ENCODE data around the gene GAB2.
"Not testable (repeated sequence)": the region's sequence is repeated elsewhere in the genome, so short reads cannot be mapped to it uniquely, and the experiment has no call there.

The GAB2 gene

GRCh38 chr11:78276311-78276710 lies 141.3 kb downstream of the GAB2 start:
- Histone ChIP-seq H3K36me3 (ENCODE audit: insufficient read depth, low read length) (no peaks in the 10 kb centered on the region), H3K4me3 (ENCODE audit: low read depth, low read length) (no peak overlapping the region), H3K27ac (ENCODE audit: low read depth, low read length) (no peak overlapping the region), H2AFZ (ENCODE audit: low read length, unreplicated experiment) (no peak overlapping the region), H3K4me1 (ENCODE audit: control insufficient read depth, insufficient read depth, low read length, unreplicated experiment) (peaks cover 4% of the 10 kb centered on the region), H3K79me2 (ENCODE audit: control insufficient read depth, insufficient read depth, low read length, unreplicated experiment) (no peaks in the 10 kb centered on the region), H3K27me3 (ENCODE audit: insufficient read depth, low read length) (no peaks in the 10 kb centered on the region)

- Histone ChIP-seq H3K27me3 (ENCODE audit: insufficient read depth, low read length) (no peaks in the 10 kb centered on the region), H3K79me2 (ENCODE audit: control insufficient read depth, insufficient read depth, low read length, unreplicated experiment) (no peaks in the 10 kb centered on the region)
Observed at GRCh38 chr11:78274739-78275138, 142.9 kb downstream of the GAB2 start.

GRCh38 chr11:78272625-78273269 lies 144.9 kb downstream of the GAB2 start:
- H3K27ac ChIP-seq (ENCODE audit: low read depth, low read length); H3K4me3 ChIP-seq (ENCODE audit: low read depth, low read length); H2AFZ ChIP-seq (ENCODE audit: low read length, unreplicated experiment); H3K4me1 ChIP-seq (ENCODE audit: control insufficient read depth, insufficient read depth, low read length, unreplicated experiment); H3K79me2 ChIP-seq (ENCODE audit: control insufficient read depth, insufficient read depth, low read length, unreplicated experiment); H3K36me3 ChIP-seq (ENCODE audit: insufficient read depth, low read length); H3K27me3 ChIP-seq (ENCODE audit: insufficient read depth, low read length): not testable (repeated sequence)

More at GRCh38 chr11:78274739-78275138, 142.9 kb downstream of the GAB2 start:
- H3K4me3 ChIP-seq (ENCODE audit: low read depth, low read length), result no peak overlapping the region
- H3K4me1 ChIP-seq (ENCODE audit: control insufficient read depth, insufficient read depth, low read length, unreplicated experiment), result peaks cover 4% of the 10 kb centered on the region
- no peak overlapping the region for H3K27ac ChIP-seq (ENCODE audit: low read depth, low read length)
- no peak overlapping the region for H2AFZ ChIP-seq (ENCODE audit: low read length, unreplicated experiment)
- H3K36me3 ChIP-seq (ENCODE audit: insufficient read depth, low read length), result no peaks in the 10 kb centered on the region

GRCh38 chr11:78271801-78272200 lies 145.8 kb downstream of the GAB2 start:
- H3K27me3 ChIP-seq (ENCODE audit: insufficient read depth, low read length); H3K79me2 ChIP-seq (ENCODE audit: control insufficient read depth, insufficient read depth, low read length, unreplicated experiment); H2AFZ ChIP-seq (ENCODE audit: low read length, unreplicated experiment); H3K4me1 ChIP-seq (ENCODE audit: control insufficient read depth, insufficient read depth, low read length, unreplicated experiment); H3K4me3 ChIP-seq (ENCODE audit: low read depth, low read length); H3K36me3 ChIP-seq (ENCODE audit: insufficient read depth, low read length); H3K27ac ChIP-seq (ENCODE audit: low read depth, low read length): not testable (repeated sequence)

GRCh38 chr11:78270971-78271370 lies 146.6 kb downstream of the GAB2 start:
- Histone ChIP-seq H3K79me2 (ENCODE audit: control insufficient read depth, insufficient read depth, low read length, unreplicated experiment) (no peaks in the 10 kb centered on the region), H3K36me3 (ENCODE audit: insufficient read depth, low read length) (no peaks in the 10 kb centered on the region), H3K27ac (ENCODE audit: low read depth, low read length) (no peak overlapping the region), H3K4me1 (ENCODE audit: control insufficient read depth, insufficient read depth, low read length, unreplicated experiment) (peaks cover 5% of the 10 kb centered on the region), H3K4me3 (ENCODE audit: low read depth, low read length) (no peak overlapping the region), H2AFZ (ENCODE audit: low read length, unreplicated experiment) (no peak overlapping the region), H3K27me3 (ENCODE audit: insufficient read depth, low read length) (no peaks in the 10 kb centered on the region)

- Histone ChIP-seq H3K27ac (ENCODE audit: low read depth, low read length) (no peak overlapping the region), H3K36me3 (ENCODE audit: insufficient read depth, low read length) (no peaks in the 10 kb centered on the region), H3K4me3 (ENCODE audit: low read depth, low read length) (no peak overlapping the region), H2AFZ (ENCODE audit: low read length, unreplicated experiment) (no peak overlapping the region), H3K79me2 (ENCODE audit: control insufficient read depth, insufficient read depth, low read length, unreplicated experiment) (no peaks in the 10 kb centered on the region), H3K27me3 (ENCODE audit: insufficient read depth, low read length) (no peaks in the 10 kb centered on the region), H3K4me1 (ENCODE audit: control insufficient read depth, insufficient read depth, low read length, unreplicated experiment) (peaks cover 10% of the 10 kb centered on the region)
Observed at GRCh38 chr11:78269806-78270205, 147.8 kb downstream of the GAB2 start.

- Histone ChIP-seq H3K27me3 (ENCODE audit: insufficient read depth, low read length) (no peaks in the 10 kb centered on the region), H3K27ac (ENCODE audit: low read depth, low read length) (no peak overlapping the region; the same call in 1 of the 2 replicates), H3K36me3 (ENCODE audit: insufficient read depth, low read length) (no peaks in the 10 kb centered on the region), H3K79me2 (ENCODE audit: control insufficient read depth, insufficient read depth, low read length, unreplicated experiment) (no peaks in the 10 kb centered on the region), H3K4me1 (ENCODE audit: control insufficient read depth, insufficient read depth, low read length, unreplicated experiment) (peaks cover 10% of the 10 kb centered on the region), H3K4me3 (ENCODE audit: low read depth, low read length) (no peak overlapping the region), H2AFZ (ENCODE audit: low read length, unreplicated experiment) (peak overlapping the region; percentile 57)
Observed at GRCh38 chr11:78268591-78269410, 148.8 kb downstream of the GAB2 start.

- Histone ChIP-seq H2AFZ (ENCODE audit: low read length, unreplicated experiment) (no peak overlapping the region), H3K27ac (ENCODE audit: low read depth, low read length) (no peak overlapping the region), H3K4me3 (ENCODE audit: low read depth, low read length) (no peak overlapping the region), H3K36me3 (ENCODE audit: insufficient read depth, low read length) (no peaks in the 10 kb centered on the region), H3K4me1 (ENCODE audit: control insufficient read depth, insufficient read depth, low read length, unreplicated experiment) (peaks cover 10% of the 10 kb centered on the region), H3K27me3 (ENCODE audit: insufficient read depth, low read length) (no peaks in the 10 kb centered on the region), H3K79me2 (ENCODE audit: control insufficient read depth, insufficient read depth, low read length, unreplicated experiment) (no peaks in the 10 kb centered on the region)
Observed at GRCh38 chr11:78266451-78266850, 151.2 kb downstream of the GAB2 start.

- Histone ChIP-seq H3K27me3 (ENCODE audit: insufficient read depth, low read length) (no peaks in the 10 kb centered on the region), H3K27ac (ENCODE audit: low read depth, low read length) (no peak overlapping the region), H3K4me3 (ENCODE audit: low read depth, low read length) (no peak overlapping the region), H3K4me1 (ENCODE audit: control insufficient read depth, insufficient read depth, low read length, unreplicated experiment) (peaks cover 10% of the 10 kb centered on the region), H3K79me2 (ENCODE audit: control insufficient read depth, insufficient read depth, low read length, unreplicated experiment) (no peaks in the 10 kb centered on the region), H2AFZ (ENCODE audit: low read length, unreplicated experiment) (no peak overlapping the region), H3K36me3 (ENCODE audit: insufficient read depth, low read length) (no peaks in the 10 kb centered on the region)
Observed at GRCh38 chr11:78265326-78265725, 152.3 kb downstream of the GAB2 start.

- H3K79me2 ChIP-seq (ENCODE audit: control insufficient read depth, insufficient read depth, low read length, unreplicated experiment), result no peaks in the 10 kb centered on the region
- peaks cover 5% of the 10 kb centered on the region for H3K4me1 ChIP-seq (ENCODE audit: control insufficient read depth, insufficient read depth, low read length, unreplicated experiment)
- H2AFZ ChIP-seq (ENCODE audit: low read length, unreplicated experiment), result no peak overlapping the region
- H3K36me3 ChIP-seq (ENCODE audit: insufficient read depth, low read length), result no peaks in the 10 kb centered on the region
- H3K4me3 ChIP-seq (ENCODE audit: low read depth, low read length), result no peak overlapping the region
- no peaks in the 10 kb centered on the region for H3K27me3 ChIP-seq (ENCODE audit: insufficient read depth, low read length)
- H3K27ac ChIP-seq (ENCODE audit: low read depth, low read length), result no peak overlapping the region
Observed at GRCh38 chr11:78262691-78263090, 154.9 kb downstream of the GAB2 start.

- Histone ChIP-seq H3K36me3 (ENCODE audit: insufficient read depth, low read length) (no peaks in the 10 kb centered on the region), H3K27ac (ENCODE audit: low read depth, low read length) (no peak overlapping the region), H3K4me3 (ENCODE audit: low read depth, low read length) (no peak overlapping the region), H3K27me3 (ENCODE audit: insufficient read depth, low read length) (no peaks in the 10 kb centered on the region), H2AFZ (ENCODE audit: low read length, unreplicated experiment) (no peak overlapping the region), H3K79me2 (ENCODE audit: control insufficient read depth, insufficient read depth, low read length, unreplicated experiment) (no peaks in the 10 kb centered on the region), H3K4me1 (ENCODE audit: control insufficient read depth, insufficient read depth, low read length, unreplicated experiment) (peaks cover 7% of the 10 kb centered on the region)
Observed at GRCh38 chr11:78262238-78262637, 155.4 kb downstream of the GAB2 start.
